Loucy (cell line): Measurements from ENCODE around the gene VCL.
A peak's percentile ranks its signal among the peaks of the same experiment; 100 is the strongest.

ENCODE experiments used
- H2AFZ ChIP-seq: fragments of 200-600 bp; sonication (generic); 2 replicates; pipeline ENCODE4 v1.6.0; 2016; ENCODE audit warnings: antibody characterized with exemption, mild to moderate bottlenecking, low read length, moderate library complexity
- H3F3A ChIP-seq: fragments of 200-600 bp; 2 replicates; pipeline ENCODE4 v1.6.0; 2016; ENCODE audit warnings: antibody characterized with exemption, low read depth, mild to moderate bottlenecking
- H3K27me3 ChIP-seq: fragments of 200-600 bp; sonication (generic); 2 replicates; pipeline ENCODE4 v1.6.1; 2014; ENCODE audit warnings: low read length, mild to moderate bottlenecking; ENCODE audit not compliant: insufficient read depth, poor library complexity, severe bottlenecking
- H3K36me3 ChIP-seq: fragments of 200-600 bp; sonication (generic); 2 replicates; pipeline ENCODE4 v1.6.1; 2016; ENCODE audit warnings: low read length; ENCODE audit not compliant: insufficient read depth
- H3K4me1 ChIP-seq: fragments of 200-600 bp; sonication (generic); 2 replicates; pipeline ENCODE4 v1.5.1; 2014; ENCODE audit warnings: low read length, mild to moderate bottlenecking; ENCODE audit not compliant: insufficient read depth, poor library complexity, severe bottlenecking
- H3K4me2 ChIP-seq: fragments of 200-600 bp; sonication (generic); 2 replicates; pipeline ENCODE4 v1.6.0; 2014; ENCODE audit warnings: antibody characterized with exemption, low read length, low read depth, mild to moderate bottlenecking; ENCODE audit not compliant: poor library complexity, severe bottlenecking
- H3K4me3 ChIP-seq: fragments of 200-600 bp; sonication (generic); 2 replicates; pipeline ENCODE4 v1.5.1; 2014; ENCODE audit warnings: low read length, mild to moderate bottlenecking, mixed read lengths; ENCODE audit not compliant: poor library complexity, severe bottlenecking
- H3K79me2 ChIP-seq: fragments of 200-600 bp; sonication (generic); 2 replicates; pipeline ENCODE4 v1.6.1; 2014; ENCODE audit warnings: low read length; ENCODE audit not compliant: insufficient read depth
- H3K9ac ChIP-seq: fragments of 200-600 bp; sonication (generic); 2 replicates; pipeline ENCODE4 v1.6.0; 2014; ENCODE audit warnings: mild to moderate bottlenecking, low read depth, low read length, moderate library complexity; ENCODE audit not compliant: poor library complexity, severe bottlenecking
- H3K9me2 ChIP-seq: fragments of 200-600 bp; sonication (generic); replicated peaks from 2 replicates; pipeline ENCODE4 v1.6.1; 2016; ENCODE audit warnings: low read depth, low read length, mixed read lengths
- H3K9me3 ChIP-seq: fragments of 200-600 bp; sonication (generic); 2 replicates; pipeline ENCODE4 v1.6.1; 2014; ENCODE audit warnings: mild to moderate bottlenecking, antibody characterized with exemption, low read length, low read depth; ENCODE audit not compliant: insufficient read depth
- H4K20me1 ChIP-seq: fragments of 200-600 bp; sonication (generic); 2 replicates; pipeline ENCODE4 v1.6.0; 2014; ENCODE audit warnings: antibody characterized with exemption, low read length, mild to moderate bottlenecking; ENCODE audit not compliant: insufficient read depth, poor library complexity, severe bottlenecking
- CTCF ChIP-seq: fragments of 200-600 bp; sonication (generic); conservative IDR thresholded peaks from 2 replicates; pipeline ENCODE4 v1.5.1; 2014; ENCODE audit warnings: mild to moderate bottlenecking, antibody characterized with exemption, low read length
- EZH2phosphoT487 ChIP-seq: fragments of 200-600 bp; IDR thresholded peaks from 2 replicates; pipeline ENCODE4 v1.6.1; 2018; ENCODE audit warnings: antibody characterized with exemption, mild to moderate bottlenecking, moderate library complexity, borderline replicate concordance

Gene VCL

GRCh38 chr10:74150204-74150989 lies 152.5 kb downstream of the VCL start, which contains the start of gene AP3M1:
AP3M1 (minus strand) TSS chr10:74150828; CDS start chr10:74138379, 12,449 bp downstream.
- Histone ChIP-seq H3K36me3 (no peaks in the 10 kb centered on the region), H3K4me2 (peak within 1 kb of the TSS; percentile 98), H3K9ac (peak within 1 kb of the TSS; percentile 89), H3F3A (no peaks in the 10 kb centered on the region), H3K4me3 (peak within 1 kb of the TSS; percentile 88), H3K27me3 (no peaks in the 10 kb centered on the region), H3K9me2 (no peaks in the 10 kb centered on the region), H3K9me3 (no peaks in the 10 kb centered on the region), H4K20me1 (peaks cover 20% of the 10 kb centered on the region), H3K4me1 (peaks cover 37% of the 10 kb centered on the region), H3K79me2 (peaks cover 76% of the 10 kb centered on the region), H2AFZ (peak within 1 kb of the TSS; percentile 87)
- TF ChIP-seq EZH2phosphoT487 (no peak), CTCF (no peak)

GRCh38 chr10:74150990-74151878 lies 153.3 kb downstream of the VCL start, which contains the start of gene ADK:
ADK (plus strand) TSS chr10:74151221; CDS start chr10:74151279, 58 bp downstream.
- H3K4me1 ChIP-seq = peaks cover 30% of the 10 kb centered on the region
- peak within 1 kb of the TSS; percentile 88 for H3K4me3 ChIP-seq

More at GRCh38 chr10:74150990-74151878, 153.3 kb downstream of the VCL start, which contains the start of gene ADK:
- Histone ChIP-seq H3K27me3 (no peaks in the 10 kb centered on the region), H3F3A (no peaks in the 10 kb centered on the region), H3K9ac (peak within 1 kb of the TSS; percentile 89), H3K4me2 (peak within 1 kb of the TSS; percentile 98), H4K20me1 (peaks cover 16% of the 10 kb centered on the region), H2AFZ (peak within 1 kb of the TSS; percentile 87), H3K36me3 (no peaks in the 10 kb centered on the region), H3K9me2 (no peaks in the 10 kb centered on the region), H3K79me2 (peaks cover 70% of the 10 kb centered on the region), H3K9me3 (no peaks in the 10 kb centered on the region)
- no peak for TF ChIP-seq EZH2phosphoT487
- TF ChIP-seq CTCF = peak; percentile 25; the same call in 1 of the 2 replicates
